ENCODE results near the gene ARMCX4.
"Not testable (repeated sequence)": the region's sequence is repeated elsewhere in the genome, so short reads cannot be mapped to it uniquely, and the experiment has no call there.

The ARMCX4 gene

DNA sequence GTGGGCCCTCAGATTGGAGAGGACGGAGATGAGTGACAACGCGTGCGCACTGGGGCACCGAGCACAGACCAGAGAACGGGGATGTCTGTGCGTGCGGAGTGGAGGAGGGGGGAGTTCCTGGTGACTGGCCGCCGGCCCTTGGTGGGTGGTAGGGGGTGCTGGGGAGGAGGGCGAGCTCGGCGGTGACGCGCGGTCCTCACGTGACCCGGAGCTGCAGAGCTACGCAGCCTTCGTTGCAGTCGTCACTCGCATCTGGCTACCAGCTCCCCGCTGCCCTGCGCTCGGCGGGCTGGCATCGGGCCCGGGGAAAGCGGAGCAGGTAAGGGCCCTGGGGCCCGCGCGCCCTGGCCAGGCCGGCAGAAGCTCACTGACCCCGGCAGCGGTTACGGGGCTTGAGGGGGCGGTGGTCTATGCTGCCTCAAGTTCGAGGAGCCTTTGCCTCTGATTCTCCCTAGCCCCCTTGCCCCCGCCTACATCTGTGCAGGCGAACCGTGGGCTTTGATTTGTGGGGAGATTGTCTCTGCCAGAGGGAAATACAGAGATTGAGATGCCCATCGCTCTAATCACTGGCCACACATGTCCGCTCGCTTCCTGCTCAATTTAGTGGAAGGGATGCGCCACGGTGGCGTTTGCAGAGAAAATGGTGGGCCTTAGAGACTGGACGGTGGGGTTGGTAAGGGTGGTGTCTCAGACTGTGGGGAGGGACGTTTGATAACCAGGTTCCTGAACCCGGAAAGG lies at the start of gene ARMCX4:
TSS of gene ARMCX4 (plus strand) at position 245 of the 738 bp plus-strand sequence. CDS start 3,134 bp downstream, outside the sequence.
- DNase-seq: no peak

DNA sequence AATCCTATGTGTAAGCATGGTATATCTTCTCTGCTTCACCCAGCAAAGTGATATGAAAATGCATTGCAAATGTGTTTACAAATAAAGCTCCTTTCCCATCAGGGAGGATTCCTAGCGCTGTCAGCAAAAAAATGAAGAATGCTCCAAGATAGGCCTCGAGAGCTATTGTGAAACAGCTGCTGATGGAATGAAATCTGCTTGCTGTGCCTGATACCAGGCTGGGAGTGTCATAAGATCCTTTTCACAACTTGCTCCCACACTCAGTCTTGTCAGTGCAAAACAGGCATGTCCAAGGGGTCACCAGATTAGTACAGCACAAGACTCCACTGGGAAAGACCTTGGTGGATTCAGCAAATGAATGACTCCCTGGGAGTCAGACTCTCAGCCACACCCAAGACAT lies 43.2 kb upstream of the ARMCX4 start:
- no peak for DNase-seq

GRCh38 chrX:101449279-101449678 lies 36.0 kb upstream of the ARMCX4 start:
- DNase-seq: no peak

GRCh38 chrX:101450085-101450484 lies 35.2 kb upstream of the ARMCX4 start:
- DNase-seq: no peak

DNA sequence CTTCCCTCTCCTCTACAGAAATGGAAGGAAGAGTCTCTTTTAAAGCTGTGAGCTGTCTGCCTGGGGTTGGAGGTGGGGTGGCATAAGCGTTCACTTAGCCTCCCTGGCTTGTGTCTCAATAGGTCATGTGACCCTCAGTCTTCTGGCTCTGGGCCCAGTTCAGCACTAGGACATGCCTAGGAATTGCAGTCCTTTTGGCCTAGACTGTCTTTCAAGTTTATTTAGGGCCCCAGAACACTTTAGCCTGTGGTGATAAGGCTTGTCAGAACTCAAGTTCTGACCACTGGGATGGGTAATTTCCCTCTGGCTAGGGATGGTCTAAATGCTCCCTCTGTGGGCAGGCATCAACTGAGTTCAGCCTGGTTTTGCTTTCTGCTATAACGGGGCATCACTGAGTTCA lies 34.3 kb upstream of the ARMCX4 start:
- DNase-seq: no peak

DNA sequence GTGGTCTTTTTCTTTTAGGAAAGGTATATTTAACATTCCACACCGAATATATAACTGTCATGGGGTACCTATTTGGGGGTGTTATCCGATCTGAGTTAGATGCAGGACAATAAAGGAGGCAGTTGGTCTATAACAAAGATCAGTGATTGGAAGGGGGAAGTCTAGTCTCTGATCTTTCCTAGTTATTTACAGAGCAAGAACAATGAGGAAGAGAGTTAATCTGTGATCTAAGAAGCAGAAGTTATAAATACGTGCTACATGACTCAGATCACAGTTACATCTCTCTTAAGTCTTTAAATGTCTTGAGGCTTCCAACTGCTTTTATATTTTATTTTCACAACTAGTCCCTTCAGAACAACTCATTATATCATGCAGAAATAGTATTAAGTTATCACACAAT lies 33.2 kb upstream of the ARMCX4 start:
- DNase-seq: no peak

GRCh38 chrX:101460669-101461068 lies 24.6 kb upstream of the ARMCX4 start:
- no peak for DNase-seq

- DNase-seq: no peak
These were observed 22.4 kb upstream of the ARMCX4 start for GRCh38 chrX:101462892-101463291.

GRCh38 chrX:101478366-101478765 lies 6.9 kb upstream of the ARMCX4 start:
- DNase-seq: no peak

GRCh38 chrX:101482296-101482695 lies 3.0 kb upstream of the ARMCX4 start:
- no peak for DNase-seq

DNA sequence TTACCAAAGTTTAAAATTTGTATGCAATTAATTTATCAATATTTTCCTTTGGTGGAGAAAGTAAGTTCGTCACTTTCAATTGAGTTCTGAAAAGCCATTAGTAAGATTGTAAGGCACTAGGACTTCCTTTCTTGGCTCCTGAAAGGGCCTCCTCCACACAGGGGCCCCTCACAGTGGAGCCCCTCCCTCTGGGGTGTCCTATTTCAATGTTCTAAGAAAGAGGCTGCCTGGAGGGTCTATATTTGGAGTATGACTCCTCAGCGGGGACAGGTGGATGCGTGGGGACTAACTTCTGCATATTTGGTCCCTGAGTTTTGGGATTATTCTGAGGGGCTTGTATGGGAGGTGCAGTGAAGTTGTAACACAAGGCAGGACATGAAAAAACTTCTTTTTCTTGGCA lies 1.6 kb upstream of the ARMCX4 start:
- DNase-seq: no peak

GRCh38 chrX:101484135-101484534 lies 1.1 kb upstream of the ARMCX4 start:
- no peak for DNase-seq

DNA sequence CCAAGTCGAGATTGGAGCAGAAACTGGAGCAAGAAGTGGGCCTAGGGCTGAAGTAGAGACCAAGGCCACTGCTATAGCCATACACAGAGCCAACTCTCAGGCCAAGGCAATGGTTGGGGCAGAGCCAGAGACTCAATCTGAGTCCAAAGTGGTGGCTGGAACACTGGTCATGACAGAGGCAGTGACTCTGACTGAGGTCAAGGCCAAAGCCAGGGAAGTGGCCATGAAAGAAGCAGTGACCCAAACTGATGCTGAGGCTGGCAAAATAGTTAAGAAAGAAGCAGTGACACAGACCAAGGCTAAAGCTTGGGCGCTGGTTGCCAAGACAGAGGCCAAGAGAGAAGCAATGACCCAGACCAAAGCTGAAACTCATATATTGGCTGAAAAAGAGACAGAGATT lies 3.5 kb downstream of the ARMCX4 start:
- no peak for DNase-seq

GRCh38 chrX:101491943-101492342 lies 6.7 kb downstream of the ARMCX4 start:
- DNase-seq: no peak

DNA sequence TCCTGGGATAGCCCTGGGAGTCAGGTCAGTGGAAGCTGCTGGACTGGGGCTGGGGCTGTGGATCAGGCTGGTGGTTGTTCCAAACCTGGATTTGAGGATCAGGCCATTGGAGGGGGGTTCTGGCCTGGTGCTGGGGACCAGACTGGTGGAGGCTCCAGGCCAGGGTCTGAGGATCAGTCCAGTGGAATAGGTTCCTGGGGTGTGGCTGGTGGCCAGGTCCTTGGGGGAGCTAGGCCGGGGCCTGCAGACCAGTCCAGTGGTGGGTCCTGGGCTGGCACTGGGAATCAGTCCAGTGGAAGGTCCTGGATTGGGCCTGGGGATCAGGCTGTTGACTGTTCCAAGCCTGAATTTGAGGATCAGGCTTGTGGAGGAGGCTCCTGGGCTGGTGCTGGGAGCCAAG lies 8.0 kb downstream of the ARMCX4 start:
- DNase-seq: no peak

DNA sequence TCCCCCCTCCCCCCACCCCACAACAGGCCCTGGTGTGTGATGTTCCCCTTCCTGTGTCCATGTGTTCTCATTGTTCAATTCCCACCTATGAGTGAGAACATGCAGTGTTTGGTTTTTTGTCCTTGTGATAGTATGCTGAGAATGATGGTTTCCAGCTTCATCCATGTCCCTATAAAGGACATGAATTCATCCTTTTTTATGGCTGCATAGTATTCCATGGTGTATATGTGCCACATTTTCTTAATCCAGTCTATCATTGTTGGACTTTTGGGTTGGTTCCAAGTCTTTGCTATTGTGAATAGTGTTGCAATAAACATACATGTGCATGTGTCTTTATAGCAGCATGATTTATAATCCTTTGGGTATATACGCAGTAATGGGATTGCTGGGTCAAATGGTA lies 17.7 kb downstream of the ARMCX4 start:
- not testable (repeated sequence) for DNase-seq

DNA sequence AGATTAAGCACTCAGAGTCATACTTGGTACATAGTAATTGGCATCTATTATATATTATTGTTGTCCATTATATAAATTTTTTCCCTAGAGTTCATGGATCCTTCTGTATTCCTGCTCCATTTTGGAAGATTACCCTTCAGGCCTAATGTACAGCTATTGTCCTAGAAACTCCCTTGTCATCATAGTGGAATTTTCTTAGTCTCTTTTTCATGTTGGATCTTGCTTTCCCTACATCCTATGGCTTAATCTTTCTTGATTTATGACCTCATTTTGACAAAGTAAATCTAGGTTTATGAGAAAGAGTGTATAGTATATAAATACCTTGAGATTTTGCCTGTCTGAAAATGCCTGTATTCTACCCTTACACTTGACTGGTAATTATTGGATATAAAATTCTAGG lies 22.1 kb downstream of the ARMCX4 start:
- DNase-seq: no peak

- DNase-seq: no peak
These were observed 22.7 kb downstream of the ARMCX4 start for GRCh38 chrX:101507986-101508385.

- DNase-seq: no peak
These were observed 45.7 kb downstream of the ARMCX4 start for GRCh38 chrX:101530944-101531343.
